Central memory CD8-positive, alpha-beta T cell (primary cell): ENCODE results near the gene ATP2B2.
"Not testable (repeated sequence)": the region's sequence is repeated elsewhere in the genome, so short reads cannot be mapped to it uniquely, and the experiment has no call there.

Source experiments
- ATAC-seq: fragments of 150-1000 bp; cut with Tn5 transposase; replicated peaks from 2 replicates; pipeline ENCODE4 v1.10.0; 2022; ENCODE audit warnings: mild to moderate bottlenecking, moderate FRiP score, moderate number of reproducible peaks; ENCODE audit not compliant: poor library complexity, severe bottlenecking; ENCODE audit errors: extremely low read depth
- DNase-seq, 2 donors: peaks; one replicate each; pipeline ENCODE4 v3.0.0; 2021; ENCODE audit warnings: low spot score in 2 of 2
- H3K27ac Mint-ChIP-seq: one replicate; pipeline ENCODE4 v1.8.0; 2022; ENCODE audit warnings: low read depth, mild to moderate bottlenecking, moderate library complexity, mixed read lengths
- H3K27me3 Mint-ChIP-seq: one replicate; pipeline ENCODE4 v1.8.0; 2022; ENCODE audit warnings: mixed read lengths
- H3K36me3 Mint-ChIP-seq: one replicate; pipeline ENCODE4 v1.8.0; 2022; ENCODE audit warnings: mild to moderate bottlenecking, moderate library complexity, mixed read lengths; ENCODE audit not compliant: insufficient read depth
- H3K4me1 Mint-ChIP-seq: one replicate; pipeline ENCODE4 v1.8.0; 2022; ENCODE audit warnings: mixed read lengths
- H3K4me3 Mint-ChIP-seq: one replicate; pipeline ENCODE4 v1.8.0; 2022; ENCODE audit warnings: mild to moderate bottlenecking, moderate library complexity, mixed read lengths
- H3K9me3 Mint-ChIP-seq: one replicate; pipeline ENCODE4 v1.8.0; 2022; ENCODE audit warnings: mixed read lengths

ATP2B2 gene

GRCh38 chr3:10386121-10386520 is 119.3 kb downstream of the ATP2B2 start:
- H3K27me3 Mint-ChIP-seq, result no peaks in the 10 kb centered on the region
- ATAC-seq, result no peak
- no peak overlapping the region for H3K27ac Mint-ChIP-seq
- H3K9me3 Mint-ChIP-seq, result no peaks in the 10 kb centered on the region
- H3K4me1 Mint-ChIP-seq, result peaks cover 54% of the 10 kb centered on the region
- H3K36me3 Mint-ChIP-seq, result peaks cover 3% of the 10 kb centered on the region
- DNase-seq, result no peak
- no peak overlapping the region for H3K4me3 Mint-ChIP-seq

- ATAC-seq, result no peak
- H3K4me3 Mint-ChIP-seq, result no peak overlapping the region
- peaks cover 2% of the 10 kb centered on the region for H3K36me3 Mint-ChIP-seq
- no peaks in the 10 kb centered on the region for H3K9me3 Mint-ChIP-seq
- H3K4me1 Mint-ChIP-seq, result peaks cover 43% of the 10 kb centered on the region
- no peak for DNase-seq
- peaks cover 1% of the 10 kb centered on the region for H3K27me3 Mint-ChIP-seq
- H3K27ac Mint-ChIP-seq, result no peak overlapping the region
Observed at GRCh38 chr3:10384541-10385360, 120.6 kb downstream of the ATP2B2 start.

GRCh38 chr3:10383850-10384248 is 121.5 kb downstream of the ATP2B2 start:
- Mint-ChIP-seq H3K27me3 (peaks cover 10% of the 10 kb centered on the region), H3K4me1 (peaks cover 35% of the 10 kb centered on the region), H3K9me3 (no peaks in the 10 kb centered on the region), H3K27ac (no peak overlapping the region), H3K4me3 (no peak overlapping the region), H3K36me3 (peaks cover 2% of the 10 kb centered on the region)
- ATAC-seq, result no peak
- DNase-seq, result no peak

GRCh38 chr3:10382892-10383849 is 122.2 kb downstream of the ATP2B2 start:
- no peak overlapping the region for H3K4me3 Mint-ChIP-seq
- peaks cover under 1% of the 10 kb centered on the region for H3K36me3 Mint-ChIP-seq
- no peaks in the 10 kb centered on the region for H3K9me3 Mint-ChIP-seq
- peaks cover 11% of the 10 kb centered on the region for H3K27me3 Mint-ChIP-seq
- H3K27ac Mint-ChIP-seq, result no peak overlapping the region
- H3K4me1 Mint-ChIP-seq, result peaks cover 28% of the 10 kb centered on the region
- DNase-seq (no peak), ATAC-seq (no peak)

- not testable (repeated sequence) for DNase-seq, ATAC-seq, H3K4me3 Mint-ChIP-seq, H3K36me3 Mint-ChIP-seq, H3K9me3 Mint-ChIP-seq, H3K27ac Mint-ChIP-seq
- H3K27me3 Mint-ChIP-seq, result peaks cover 11% of the 10 kb centered on the region
- H3K4me1 Mint-ChIP-seq, result peaks cover 21% of the 10 kb centered on the region
Observed at GRCh38 chr3:10382445-10382844, 122.9 kb downstream of the ATP2B2 start.

GRCh38 chr3:10381336-10381735 is 124.0 kb downstream of the ATP2B2 start:
- Mint-ChIP-seq H3K4me1 (peaks cover 11% of the 10 kb centered on the region), H3K4me3 (no peak overlapping the region), H3K36me3 (peaks cover 2% of the 10 kb centered on the region), H3K27me3 (peaks cover 11% of the 10 kb centered on the region), H3K9me3 (no peaks in the 10 kb centered on the region), H3K27ac (no peak overlapping the region)
- no peak for ATAC-seq
- DNase-seq, result no peak

- no peak for DNase-seq
- Mint-ChIP-seq H3K36me3 (peaks cover 3% of the 10 kb centered on the region), H3K27me3 (peaks cover 11% of the 10 kb centered on the region), H3K9me3 (no peaks in the 10 kb centered on the region), H3K4me1 (peaks cover 9% of the 10 kb centered on the region), H3K4me3 (no peak overlapping the region), H3K27ac (no peak overlapping the region)
- ATAC-seq, result no peak
Observed at GRCh38 chr3:10380906-10381305, 124.5 kb downstream of the ATP2B2 start.

GRCh38 chr3:10379961-10380360 is 125.4 kb downstream of the ATP2B2 start:
- H3K36me3 Mint-ChIP-seq, result peaks cover 4% of the 10 kb centered on the region
- H3K27ac Mint-ChIP-seq, result no peak overlapping the region
- no peak for DNase-seq
- no peak overlapping the region for H3K4me3 Mint-ChIP-seq
- peaks cover 11% of the 10 kb centered on the region for H3K27me3 Mint-ChIP-seq
- no peaks in the 10 kb centered on the region for H3K9me3 Mint-ChIP-seq
- H3K4me1 Mint-ChIP-seq, result no peaks in the 10 kb centered on the region
- ATAC-seq, result no peak

- Mint-ChIP-seq H3K36me3 (peaks cover 4% of the 10 kb centered on the region), H3K4me1 (no peaks in the 10 kb centered on the region), H3K9me3 (no peaks in the 10 kb centered on the region), H3K4me3 (no peak overlapping the region), H3K27ac (no peak overlapping the region), H3K27me3 (peaks cover 11% of the 10 kb centered on the region)
- no peak for DNase-seq
- no peak for ATAC-seq
Observed at GRCh38 chr3:10379161-10379560, 126.2 kb downstream of the ATP2B2 start.

GRCh38 chr3:10378742-10379141 is 126.6 kb downstream of the ATP2B2 start:
- Mint-ChIP-seq H3K27me3 (peaks cover 11% of the 10 kb centered on the region), H3K27ac (no peak overlapping the region), H3K4me1 (no peaks in the 10 kb centered on the region), H3K36me3 (peaks cover 4% of the 10 kb centered on the region), H3K4me3 (no peak overlapping the region), H3K9me3 (no peaks in the 10 kb centered on the region)
- no peak for ATAC-seq
- no peak for DNase-seq

- Mint-ChIP-seq H3K9me3 (no peaks in the 10 kb centered on the region), H3K27me3 (peaks cover 11% of the 10 kb centered on the region), H3K4me1 (no peaks in the 10 kb centered on the region), H3K27ac (no peak overlapping the region), H3K4me3 (no peak overlapping the region), H3K36me3 (peaks cover 4% of the 10 kb centered on the region)
- ATAC-seq (no peak), DNase-seq (no peak)
Observed at GRCh38 chr3:10378246-10378645, 127.1 kb downstream of the ATP2B2 start.

- Mint-ChIP-seq H3K4me3 (no peak overlapping the region), H3K27ac (no peak overlapping the region), H3K4me1 (no peaks in the 10 kb centered on the region), H3K27me3 (peaks cover 11% of the 10 kb centered on the region), H3K36me3 (peaks cover 4% of the 10 kb centered on the region), H3K9me3 (no peaks in the 10 kb centered on the region)
- ATAC-seq (no peak), DNase-seq (no peak)
Observed at GRCh38 chr3:10377148-10377725, 128.1 kb downstream of the ATP2B2 start.
